H1 (cell line): ENCODE data around the gene PRKCA. TPM values are rescaled to one million over a fixed set of nuclear protein-coding genes. Genes with fewer than 3 reads are reported as not detected.

Source experiments
- CTCF ChIA-PET: fragments of 300-600 bp; sonication (Branson Sonifier 250); formaldehyde crosslinking; loops from one replicate; lab custom pipeline; 2021; ENCODE audit not compliant: partially characterized antibody; lab: Charles Lee
- POLR2A ChIA-PET: fragments of 300-600 bp; sonication (Branson Sonifier 250); formaldehyde crosslinking; loops from one replicate; lab custom pipeline; 2021; ENCODE audit warnings: inconsistent platforms; ENCODE audit not compliant: partially characterized antibody; lab: Charles Lee
- DNase-seq, 2 experiments: peaks; one replicate each; pipeline versions ENCODE4 v3.0.0 to v3.0.0-alpha.2; 2010 to 2022; ENCODE audit warnings: low spot score in 2 of 2, low read depth in 1 of 2, mixed read lengths in 1 of 2
- FAIRE-seq: peaks from 2 replicates; lab custom pipeline; 2011; peaks lifted over from hg19 to GRCh38; lab: Jason Lieb, UNC
- H2AFZ ChIP-seq: 2 replicates; pipeline ENCODE4 v1.8.1; 2012; ENCODE audit warnings: low read length, inconsistent platforms
- H2AK5ac ChIP-seq: 2 replicates; pipeline ENCODE4 v1.6.1; 2013; ENCODE audit warnings: low read depth, low read length
- H2BK120ac ChIP-seq: replicated peaks from 2 replicates; pipeline ENCODE3; 2013; ENCODE audit warnings: low read depth, low read length, inconsistent platforms
- H2BK12ac ChIP-seq: 2 replicates; pipeline ENCODE4 v1.6.1; 2013; ENCODE audit warnings: low read depth, low read length
- H2BK15ac ChIP-seq: 2 replicates; pipeline ENCODE4 v1.6.1; 2013; ENCODE audit warnings: low read length
- H2BK20ac ChIP-seq: 2 replicates; pipeline ENCODE4 v1.6.1; 2013; ENCODE audit warnings: low read length
- H2BK5ac ChIP-seq: 2 replicates; pipeline ENCODE4 v1.6.1; 2013; ENCODE audit warnings: low read depth, low read length
- H3K14ac ChIP-seq: 2 replicates; pipeline ENCODE4 v1.6.1; 2013; ENCODE audit warnings: inconsistent platforms; ENCODE audit not compliant: insufficient read length
- H3K18ac ChIP-seq: 2 replicates; pipeline ENCODE4 v1.6.1; 2013; ENCODE audit warnings: low read length; ENCODE audit errors: extremely low read depth
- H3K23ac ChIP-seq: 2 replicates; pipeline ENCODE4 v1.6.1; 2013; ENCODE audit warnings: inconsistent platforms; ENCODE audit not compliant: insufficient read length
- H3K23me2 ChIP-seq: 2 replicates; pipeline ENCODE4 v1.6.1; 2013; ENCODE audit warnings: low read depth, low read length
- H3K27ac ChIP-seq: 2 replicates; pipeline ENCODE4 v1.6.1; 2011; ENCODE audit warnings: low read depth, low read length, inconsistent platforms
- H3K27me3 ChIP-seq, 4 experiments: replicated peaks in 1 of 4; 1 replicate in 1 of 4; 2 replicates in 3 of 4; pipeline versions ENCODE4 v1.6.1 to v1.8.1; 2011 to 2013; ENCODE audit warnings: low read length in 3 of 4, mild to moderate bottlenecking in 3 of 4, inconsistent platforms in 2 of 4, mixed read lengths in 2 of 4, moderate library complexity in 1 of 4; ENCODE audit not compliant: control insufficient read depth in 3 of 4, insufficient read depth in 3 of 4; ENCODE audit errors: extremely low read depth in 1 of 4
- H3K36me3 ChIP-seq, 4 experiments: 2 replicates each; pipeline versions ENCODE4 v1.6.1 to v1.8.1; 2011 to 2013; ENCODE audit warnings: mild to moderate bottlenecking in 4 of 4, low read length in 3 of 4, moderate library complexity in 2 of 4, control low read depth in 1 of 4, inconsistent platforms in 1 of 4; ENCODE audit not compliant: insufficient read depth in 4 of 4, control insufficient read depth in 2 of 4
- H3K4ac ChIP-seq: replicated peaks from 2 replicates; pipeline ENCODE3; 2013; ENCODE audit warnings: low read length, low read depth, mixed read lengths, inconsistent platforms; ENCODE audit not compliant: insufficient read length
- H3K4me1 ChIP-seq, 4 experiments: replicated peaks in 1 of 4; 1 replicate in 1 of 4; 2 replicates in 3 of 4; pipeline versions ENCODE4 v1.6.1 to v1.8.1; 2011 to 2013; ENCODE audit warnings: low read length in 3 of 4, inconsistent platforms in 2 of 4, mixed read lengths in 1 of 4; ENCODE audit not compliant: insufficient read depth in 4 of 4, control insufficient read depth in 3 of 4
- H3K4me2 ChIP-seq, 2 experiments: 2 replicates each; pipeline versions ENCODE4 v1.6.1 to v1.8.1; 2011 to 2013; ENCODE audit warnings: low read depth in 2 of 2, low read length in 2 of 2, control low read depth in 1 of 2, inconsistent platforms in 1 of 2, mild to moderate bottlenecking in 1 of 2; ENCODE audit not compliant: insufficient read depth in 1 of 2
- H3K4me3 ChIP-seq, 4 experiments: fragments of 200-600, 300-600 bp in 1 of 4; sonication (generic), shearing (Covaris generic), sonication (Bioruptor Twin) in 1 of 4; 2 replicates each; pipeline versions ENCODE4 v1.5.1 to v1.8.1; 2011 to 2016; ENCODE audit warnings: low read length in 4 of 4, low read depth in 3 of 4, control low read depth in 2 of 4, inconsistent platforms in 2 of 4, mild to moderate bottlenecking in 2 of 4, mixed read lengths in 1 of 4, moderate library complexity in 1 of 4; ENCODE audit not compliant: insufficient read depth in 2 of 4; ENCODE audit errors: extremely low read depth in 1 of 4
- H3K56ac ChIP-seq: replicated peaks from 2 replicates; pipeline ENCODE3; 2013; ENCODE audit warnings: low read depth, mild to moderate bottlenecking, mixed read lengths, low read length, inconsistent platforms; ENCODE audit not compliant: insufficient read length
- H3K79me1 ChIP-seq: 2 replicates; pipeline ENCODE4 v1.6.1; 2013; ENCODE audit warnings: low read depth, low read length, control low read depth
- H3K79me2 ChIP-seq, 2 experiments: 2 replicates each; pipeline versions ENCODE4 v1.6.1 to v1.8.1; 2012 to 2013; ENCODE audit warnings: low read length in 2 of 2, mild to moderate bottlenecking in 2 of 2, inconsistent platforms in 1 of 2; ENCODE audit not compliant: insufficient read depth in 2 of 2, control insufficient read depth in 1 of 2
- H3K9ac ChIP-seq, 4 experiments: replicated peaks in 1 of 4; 1 replicate in 1 of 4; 2 replicates in 3 of 4; pipeline versions ENCODE4 v1.6.1 to v1.8.1; 2011 to 2013; ENCODE audit warnings: low read depth in 3 of 4, low read length in 3 of 4, control low read depth in 2 of 4, mild to moderate bottlenecking in 2 of 4, moderate library complexity in 2 of 4, inconsistent platforms in 1 of 4; ENCODE audit errors: extremely low read depth in 1 of 4
- H3K9me3 ChIP-seq, 2 experiments: 2 replicates each; pipeline versions ENCODE4 v1.6.1 to v1.8.1; 2012 to 2013; ENCODE audit warnings: mild to moderate bottlenecking in 2 of 2, moderate library complexity in 2 of 2, control low read depth in 1 of 2, inconsistent platforms in 1 of 2, low read depth in 1 of 2, low read length in 1 of 2, mixed read lengths in 1 of 2; ENCODE audit not compliant: insufficient read depth in 2 of 2
- H4K20me1 ChIP-seq, 2 experiments: replicated peaks in 1 of 2; 2 replicates each; pipeline versions ENCODE3 to v1.8.1; 2011 to 2013; ENCODE audit warnings: inconsistent platforms in 2 of 2, low read length in 2 of 2, mild to moderate bottlenecking in 1 of 2; ENCODE audit not compliant: insufficient read depth in 2 of 2, control insufficient read depth in 1 of 2
- H4K5ac ChIP-seq: 2 replicates; pipeline ENCODE4 v1.6.1; 2013; ENCODE audit warnings: low read length, low read depth, mixed read lengths, inconsistent platforms; ENCODE audit not compliant: insufficient read length
- H4K8ac ChIP-seq: 2 replicates; pipeline ENCODE4 v1.8.0; 2013; ENCODE audit warnings: mild to moderate bottlenecking, moderate library complexity, low read length, inconsistent platforms; ENCODE audit not compliant: insufficient read depth; ENCODE audit errors: extremely low read depth
- H4K91ac ChIP-seq: replicated peaks from 2 replicates; pipeline ENCODE3; 2013; ENCODE audit warnings: low read length, mixed read lengths, inconsistent platforms; ENCODE audit not compliant: insufficient read length
- CHD2 ChIP-seq: IDR thresholded peaks from 2 replicates; pipeline ENCODE4 v1.6.1; 2012; ENCODE audit warnings: low read length, improper control_type of control experiment
- EP300 ChIP-seq, 2 experiments: IDR thresholded peaks; 1 replicate in 1 of 2; 2 replicates in 1 of 2; pipeline ENCODE4 v1.6.1; 2011 to 2012; ENCODE audit warnings: low read depth in 2 of 2, low read length in 2 of 2, mild to moderate bottlenecking in 2 of 2, borderline replicate concordance in 1 of 2, inconsistent platforms in 1 of 2, moderate library complexity in 1 of 2
- EZH2 ChIP-seq: fragments of 200-600 bp; sonication (generic); IDR thresholded peaks from 2 replicates; pipeline ENCODE4 v1.7.1; 2012; ENCODE audit warnings: low read depth, mild to moderate bottlenecking, moderate library complexity, low read length, inconsistent platforms; ENCODE audit not compliant: severe bottlenecking
- RBBP5 ChIP-seq: IDR thresholded peaks from 2 replicates; pipeline ENCODE4 v1.7.1; 2012; ENCODE audit warnings: low read depth, mild to moderate bottlenecking, inconsistent platforms, low read length, moderate library complexity, borderline replicate concordance
- TAF1 ChIP-seq: IDR thresholded peaks from 2 replicates; pipeline ENCODE4 v1.6.1; 2011; ENCODE audit warnings: mild to moderate bottlenecking, low read depth, low read length
- TEAD4 ChIP-seq: IDR thresholded peaks from 2 replicates; pipeline ENCODE4 v1.6.1; 2012; ENCODE audit warnings: low read depth, low read length, inconsistent platforms, mixed read lengths
- WGBS, 2 experiments: shearing (Covaris generic) in 1 of 2; methylation state at CpG; one replicate each; pipeline versions ENCODE4 v1.1.6 to v1.1.7; 2013 to 2015; ENCODE audit warnings: low lambda C conversion rate in 2 of 2, mixed read lengths in 2 of 2, inconsistent platforms in 1 of 2, low coverage in 1 of 2, missing lambda C conversion rate in 1 of 2; ENCODE audit not compliant: insufficient replicate concordance in 2 of 2, insufficient coverage in 1 of 2, insufficient read length in 1 of 2; ENCODE audit errors: extremely low coverage in 1 of 2, missing lambda C conversion rate in 1 of 2; 5-methylcytosine and 5-hydroxymethylcytosine counted together
- polyA plus RNA-seq, 7 experiments: library from polyadenylated mRNA; depleted of rRNA in 3 of 7; stranded (reverse) in 5 of 7; unstranded in 2 of 7; fragments of >200 nt in 5 of 7; fragments of 200-250 nt in 2 of 7; gene quantifications; 1 replicate in 5 of 7; 2 replicates in 1 of 7; 4 replicates in 1 of 7; pipeline versions ENCODE4 v1.2.1 to v1.2.3, GENCODE V29; 2011 to 2013; ENCODE audit warnings: missing spikeins in 2 of 7, mixed read lengths in 2 of 7
- total RNA-seq: library from RNA; stranded (reverse); fragmentation: NEBNext Ultra II Directional; extraction: Animal tissue kit (Norgen Biotek cat#: 25700); gene quantifications from 2 replicates; pipeline ENCODE4 v1.2.1, GENCODE V29; 2021
- TF ChIP-seq, protein P1 (sequence below): IDR thresholded peaks from 2 replicates; pipeline ENCODE4 v1.6.1; 2012; ENCODE audit warnings: inconsistent platforms
- TF ChIP-seq, protein P2 (sequence below), 3 experiments: IDR thresholded peaks; 1 replicate in 2 of 3; 2 replicates in 1 of 3; pipeline versions ENCODE4 v1.5.1 to v1.6.1; 2011; ENCODE audit warnings: low read length in 3 of 3, mild to moderate bottlenecking in 3 of 3, inconsistent platforms in 2 of 3, low read depth in 1 of 3, moderate library complexity in 1 of 3; ENCODE audit not compliant: insufficient read depth in 1 of 3; ENCODE audit errors: control extremely low read depth in 1 of 3
- TF ChIP-seq, protein P3 (sequence below): IDR thresholded peaks from 2 replicates; pipeline ENCODE4 v1.6.1; 2012; ENCODE audit warnings: low read length, inconsistent platforms

Gene PRKCA
- total and polyA plus RNA-seq, 2 of the 8 experiments (the other 6 are each of a cell fraction or from before 2014, with no cell fraction given) = 5.8 to 17.8 TPM

DNA sequence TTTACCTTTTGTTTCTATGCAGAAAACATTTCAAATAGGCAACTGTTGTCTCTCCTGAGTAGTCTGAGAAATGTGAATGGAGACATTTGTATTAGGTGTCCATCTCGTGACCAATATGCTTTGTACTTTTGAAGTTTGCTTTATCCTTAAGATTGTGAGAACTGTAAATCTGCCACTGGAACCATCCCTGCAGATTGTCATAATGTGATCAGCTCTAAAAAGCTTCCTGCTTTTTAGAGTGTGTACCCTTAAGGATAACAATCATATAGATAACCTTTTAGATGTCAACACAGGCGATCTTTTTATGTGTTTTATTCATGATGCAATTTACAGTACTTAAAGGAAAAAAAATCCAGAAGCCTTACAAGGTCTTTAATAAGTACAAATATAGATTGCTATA is 63.5 kb downstream of the PRKCA start:
- H3K4ac ChIP-seq = no peak overlapping the region
- H3K4me3 ChIP-seq = no peak overlapping the region
- H3K4me2 ChIP-seq = no peak overlapping the region
- peaks cover 0 to 11% (median 3%) of the 10 kb centered on the region in 4 experiments; a peak in 4 of 7 replicates for H3K4me1 ChIP-seq
- no peak overlapping the region for H2BK15ac ChIP-seq
- H3K56ac ChIP-seq = no peak overlapping the region
- H3K9ac ChIP-seq = no peak overlapping the region
- no peak overlapping the region for H2AK5ac ChIP-seq
- H4K5ac ChIP-seq = no peak overlapping the region
- ChIA-PET CTCF (interaction anchor here (1.0 kb wide), 1 partner anchor 15 kb away, joined by 4 read pairs; no protein-coding TSS in a partner anchor), POLR2A (no interaction called here)
- no peaks in the 10 kb centered on the region for H3K9me3 ChIP-seq
- H3K23me2 ChIP-seq = no peaks in the 10 kb centered on the region
- DNase-seq (no peak), FAIRE-seq (no peak)
- H2BK5ac ChIP-seq = no peak overlapping the region
- no peak overlapping the region for H4K91ac ChIP-seq
- H2AFZ ChIP-seq = no peak overlapping the region
- no peak overlapping the region for H3K23ac ChIP-seq
- no peaks in the 10 kb centered on the region for H3K27me3 ChIP-seq
- no peaks in the 10 kb centered on the region for H3K36me3 ChIP-seq
- H3K18ac ChIP-seq = no peak overlapping the region
- H3K27ac ChIP-seq = no peak overlapping the region
- peaks cover 2% of the 10 kb centered on the region; the same call in 1 of the 2 replicates for H3K79me1 ChIP-seq
- no peak overlapping the region for H2BK120ac ChIP-seq
- no peak overlapping the region for H2BK12ac ChIP-seq
- H3K79me2 ChIP-seq = peaks cover 0 to 8% of the 10 kb centered on the region in 2 experiments; a peak in 1 of 4 replicates
- peaks cover 0 to 2% of the 10 kb centered on the region in 2 experiments for H4K20me1 ChIP-seq
- no peak overlapping the region for H2BK20ac ChIP-seq
- H4K8ac ChIP-seq = no peak overlapping the region
- no peak overlapping the region for H3K14ac ChIP-seq
- WGBS, 2 experiments = 80% methylated on average over 2 of the region's 2 CpGs; no CpG with 5 or more reads in 1 of the 2 experiments
- TF ChIP-seq EP300 (IDR thresholded peaks at IDR 0.05; ENCODE audit: borderline replicate concordance in 1 of 2, low read depth in 2 of 2, low read length in 2 of 2) = no peak
- TF ChIP-seq EZH2 = no peak
- TF ChIP-seq RBBP5 = no peak
- TF ChIP-seq, protein P1, sequence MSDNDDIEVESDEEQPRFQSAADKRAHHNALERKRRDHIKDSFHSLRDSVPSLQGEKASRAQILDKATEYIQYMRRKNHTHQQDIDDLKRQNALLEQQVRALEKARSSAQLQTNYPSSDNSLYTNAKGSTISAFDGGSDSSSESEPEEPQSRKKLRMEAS = no peak
- TF ChIP-seq, protein P2, sequence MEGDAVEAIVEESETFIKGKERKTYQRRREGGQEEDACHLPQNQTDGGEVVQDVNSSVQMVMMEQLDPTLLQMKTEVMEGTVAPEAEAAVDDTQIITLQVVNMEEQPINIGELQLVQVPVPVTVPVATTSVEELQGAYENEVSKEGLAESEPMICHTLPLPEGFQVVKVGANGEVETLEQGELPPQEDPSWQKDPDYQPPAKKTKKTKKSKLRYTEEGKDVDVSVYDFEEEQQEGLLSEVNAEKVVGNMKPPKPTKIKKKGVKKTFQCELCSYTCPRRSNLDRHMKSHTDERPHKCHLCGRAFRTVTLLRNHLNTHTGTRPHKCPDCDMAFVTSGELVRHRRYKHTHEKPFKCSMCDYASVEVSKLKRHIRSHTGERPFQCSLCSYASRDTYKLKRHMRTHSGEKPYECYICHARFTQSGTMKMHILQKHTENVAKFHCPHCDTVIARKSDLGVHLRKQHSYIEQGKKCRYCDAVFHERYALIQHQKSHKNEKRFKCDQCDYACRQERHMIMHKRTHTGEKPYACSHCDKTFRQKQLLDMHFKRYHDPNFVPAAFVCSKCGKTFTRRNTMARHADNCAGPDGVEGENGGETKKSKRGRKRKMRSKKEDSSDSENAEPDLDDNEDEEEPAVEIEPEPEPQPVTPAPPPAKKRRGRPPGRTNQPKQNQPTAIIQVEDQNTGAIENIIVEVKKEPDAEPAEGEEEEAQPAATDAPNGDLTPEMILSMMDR (IDR thresholded peaks at IDR 0.05; ENCODE audit: control extremely low read depth in 1 of 3, insufficient read depth in 1 of 3, low read depth in 1 of 3, low read length in 3 of 3) = no peak
- TF ChIP-seq, protein P3, sequence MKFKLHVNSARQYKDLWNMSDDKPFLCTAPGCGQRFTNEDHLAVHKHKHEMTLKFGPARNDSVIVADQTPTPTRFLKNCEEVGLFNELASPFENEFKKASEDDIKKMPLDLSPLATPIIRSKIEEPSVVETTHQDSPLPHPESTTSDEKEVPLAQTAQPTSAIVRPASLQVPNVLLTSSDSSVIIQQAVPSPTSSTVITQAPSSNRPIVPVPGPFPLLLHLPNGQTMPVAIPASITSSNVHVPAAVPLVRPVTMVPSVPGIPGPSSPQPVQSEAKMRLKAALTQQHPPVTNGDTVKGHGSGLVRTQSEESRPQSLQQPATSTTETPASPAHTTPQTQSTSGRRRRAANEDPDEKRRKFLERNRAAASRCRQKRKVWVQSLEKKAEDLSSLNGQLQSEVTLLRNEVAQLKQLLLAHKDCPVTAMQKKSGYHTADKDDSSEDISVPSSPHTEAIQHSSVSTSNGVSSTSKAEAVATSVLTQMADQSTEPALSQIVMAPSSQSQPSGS = no peak
- TF ChIP-seq TEAD4 = no peak
- TF ChIP-seq TAF1 = no peak
- TF ChIP-seq CHD2 = no peak
